Measurements from ENCODE around the gene GSDMA. TPM values are rescaled to one million over a fixed set of nuclear protein-coding genes. Genes with fewer than 3 reads are reported as not detected.
"Not testable (repeated sequence)": the region's sequence is repeated elsewhere in the genome, so short reads cannot be mapped to it uniquely, and the experiment has no call there.

Gene GSDMA
- polyA plus RNA-seq, 4 donors: 0.59 to 4.7 (median 2.4) TPM

DNA sequence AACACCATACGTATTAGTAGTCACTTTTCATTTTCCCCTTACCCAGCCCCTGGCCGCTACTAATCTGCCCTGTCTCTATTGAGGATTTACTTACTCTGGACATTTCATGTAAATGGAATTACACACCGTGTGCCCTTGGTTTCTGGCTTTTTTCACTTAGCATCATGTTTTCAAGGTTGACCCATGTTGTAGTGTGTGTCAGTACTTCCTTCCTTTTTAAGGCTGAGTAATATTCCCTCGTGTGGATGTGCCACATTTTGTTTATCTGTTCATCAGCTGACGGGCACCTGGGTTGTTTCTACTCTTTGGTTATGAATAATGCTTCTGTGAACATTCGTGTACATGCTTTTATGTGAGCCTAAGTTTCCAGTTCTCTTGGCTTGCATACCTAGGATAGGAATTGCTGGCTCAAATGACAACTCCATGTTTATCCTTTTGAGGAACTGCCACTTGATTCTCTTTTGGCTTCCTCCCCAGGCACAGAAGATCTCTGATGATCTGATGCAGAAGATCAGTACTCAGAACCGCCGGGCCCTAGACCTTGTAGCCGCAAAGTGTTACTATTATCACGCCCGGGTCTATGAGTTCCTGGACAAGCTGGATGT, 25.5 kb downstream of the GSDMA start:
- no peak for DNase-seq (ENCODE audit: low read depth in 4 of 4, low spot score in 3 of 4)

GRCh38 chr17:39994448-39994847, 31.6 kb downstream of the GSDMA start:
- no peak for DNase-seq (ENCODE audit: low read depth in 4 of 4, low spot score in 3 of 4)

- no peak for DNase-seq (ENCODE audit: low read depth in 4 of 4, low spot score in 3 of 4)
Observed at GRCh38 chr17:39995438-39995837, 32.6 kb downstream of the GSDMA start.

DNA sequence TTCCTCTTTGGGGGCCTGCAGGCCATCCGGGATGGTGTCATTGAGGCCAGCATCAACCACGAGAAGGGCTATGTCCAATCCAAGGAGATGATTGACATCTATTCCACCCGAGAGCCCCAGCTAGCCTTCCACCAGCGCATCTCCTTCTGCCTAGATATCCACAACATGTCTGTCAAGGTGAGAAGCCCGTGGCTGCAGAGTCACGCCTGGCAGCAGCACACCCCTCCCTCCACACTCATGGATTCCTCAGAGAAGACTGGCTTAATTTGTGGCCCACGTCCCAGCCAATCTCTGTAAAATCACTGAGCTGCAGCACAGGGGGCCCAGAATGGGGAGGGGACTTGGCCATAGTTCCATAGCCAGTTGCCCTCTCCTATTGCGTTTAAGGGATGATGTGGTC, 33.4 kb downstream of the GSDMA start:
- DNase-seq (ENCODE audit: low read depth in 4 of 4, low spot score in 3 of 4): no peak

GRCh38 chr17:39996800-39997199, 34.0 kb downstream of the GSDMA start:
- DNase-seq (ENCODE audit: low read depth in 4 of 4, low spot score in 3 of 4): no peak

- no peak for DNase-seq (ENCODE audit: low read depth in 4 of 4, low spot score in 3 of 4)
Observed at GRCh38 chr17:39997543-39997942, 34.7 kb downstream of the GSDMA start.

DNA sequence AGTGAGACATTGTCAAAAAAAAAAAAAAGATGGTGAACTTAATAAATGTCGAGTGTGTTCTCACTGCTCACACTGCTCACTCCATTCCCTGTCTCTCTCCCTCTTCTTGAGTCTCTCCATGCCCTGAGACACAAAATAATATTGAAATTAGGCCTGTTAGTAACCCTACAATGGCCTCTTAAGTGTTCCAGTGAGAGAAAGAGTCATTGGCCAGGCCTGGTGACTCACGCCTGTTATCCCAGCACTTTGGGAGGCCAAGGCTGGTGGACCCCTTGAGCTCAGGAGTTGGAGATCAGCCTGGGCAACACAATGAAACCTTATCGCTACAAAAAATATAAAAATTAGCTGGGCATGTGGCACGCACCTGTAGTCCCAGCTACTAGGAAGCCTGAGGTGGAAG, 36.3 kb downstream of the GSDMA start:
- no peak for DNase-seq (ENCODE audit: low read depth in 4 of 4, low spot score in 3 of 4)

- no peak for DNase-seq (ENCODE audit: low read depth in 4 of 4, low spot score in 3 of 4)
Observed at GRCh38 chr17:40000161-40000560, 37.4 kb downstream of the GSDMA start.

DNA sequence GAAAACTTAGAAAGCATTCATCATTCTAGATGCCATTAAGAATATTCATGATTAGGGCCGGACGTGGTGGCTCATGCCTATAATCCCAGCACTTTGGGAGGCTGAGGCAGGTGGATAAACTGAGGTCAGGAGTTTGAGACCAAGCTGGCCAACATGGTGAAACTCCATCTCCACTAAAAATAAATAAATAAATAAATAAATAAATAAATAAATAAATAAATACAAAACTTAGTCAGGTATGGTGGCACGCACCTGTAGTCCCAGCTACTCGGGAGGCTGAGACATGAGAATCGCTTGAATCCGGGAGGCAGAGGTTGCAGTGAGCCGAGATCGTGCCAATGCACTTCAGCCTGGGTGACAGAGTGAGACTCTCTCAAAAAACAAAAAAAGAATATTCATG, 38.5 kb downstream of the GSDMA start:
- not testable (repeated sequence) for DNase-seq (ENCODE audit: low read depth in 4 of 4, low spot score in 3 of 4)

- DNase-seq (ENCODE audit: low read depth in 4 of 4, low spot score in 3 of 4): no peak
Observed at GRCh38 chr17:40004072-40004471, 41.3 kb downstream of the GSDMA start.

- DNase-seq (ENCODE audit: low read depth in 4 of 4, low spot score in 3 of 4): no peak
Observed at GRCh38 chr17:40004712-40005111, 41.9 kb downstream of the GSDMA start.

DNA sequence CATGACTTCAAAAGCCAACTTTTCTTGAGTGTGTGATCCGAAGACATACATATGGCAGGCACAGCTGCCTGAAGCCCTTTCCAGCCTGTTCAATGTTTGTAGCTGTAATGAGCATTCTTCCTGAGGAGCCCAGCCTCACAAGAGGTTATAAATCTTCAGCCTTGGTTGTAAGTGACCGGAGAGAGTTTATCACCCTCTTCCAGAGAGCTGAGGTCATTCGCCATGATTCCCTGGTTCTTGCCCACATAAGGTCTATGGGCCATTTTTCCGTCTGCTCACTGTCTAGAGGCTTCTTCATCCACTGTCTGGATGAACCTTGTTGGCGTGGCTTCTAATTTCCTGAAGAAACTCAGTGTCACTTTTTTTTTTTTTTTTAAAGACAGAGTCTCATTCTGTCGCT, 42.7 kb downstream of the GSDMA start:
- DNase-seq (ENCODE audit: low read depth in 4 of 4, low spot score in 3 of 4): no peak

GRCh38 chr17:40010946-40011500, 48.2 kb downstream of the GSDMA start:
- DNase-seq (ENCODE audit: low read depth in 4 of 4, low spot score in 3 of 4): not testable (repeated sequence)

DNA sequence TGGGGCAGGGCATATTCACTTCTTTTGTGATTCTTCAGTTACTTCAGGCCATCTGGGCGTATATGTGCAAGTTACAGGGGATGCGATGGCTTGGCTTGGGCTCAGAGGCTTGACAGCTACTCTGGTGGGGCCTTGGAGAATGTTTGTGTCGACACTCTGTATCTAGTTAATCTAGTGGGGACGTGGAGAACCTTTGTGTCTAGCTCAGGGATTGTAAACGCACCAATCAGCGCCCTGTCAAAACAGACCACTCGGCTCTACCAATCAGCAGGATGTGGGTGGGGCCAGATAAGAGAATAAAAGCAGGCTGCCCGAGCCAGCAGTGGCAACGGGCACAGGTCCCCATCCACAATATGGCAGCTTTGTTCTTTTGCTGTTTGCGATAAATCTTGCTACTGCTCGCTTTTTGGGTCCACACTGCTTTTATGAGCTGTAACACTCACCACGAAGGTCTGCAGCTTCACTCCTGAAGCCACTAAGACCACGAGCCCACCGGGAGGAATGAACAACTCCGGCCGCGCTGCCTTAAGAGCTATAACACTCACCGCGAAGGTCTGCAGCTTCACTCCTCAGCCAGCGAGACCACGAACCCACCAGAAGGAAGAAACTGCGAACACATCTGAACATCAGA, 49.3 kb downstream of the GSDMA start:
- not testable (repeated sequence) for DNase-seq (ENCODE audit: low read depth in 4 of 4, low spot score in 3 of 4)

DNA sequence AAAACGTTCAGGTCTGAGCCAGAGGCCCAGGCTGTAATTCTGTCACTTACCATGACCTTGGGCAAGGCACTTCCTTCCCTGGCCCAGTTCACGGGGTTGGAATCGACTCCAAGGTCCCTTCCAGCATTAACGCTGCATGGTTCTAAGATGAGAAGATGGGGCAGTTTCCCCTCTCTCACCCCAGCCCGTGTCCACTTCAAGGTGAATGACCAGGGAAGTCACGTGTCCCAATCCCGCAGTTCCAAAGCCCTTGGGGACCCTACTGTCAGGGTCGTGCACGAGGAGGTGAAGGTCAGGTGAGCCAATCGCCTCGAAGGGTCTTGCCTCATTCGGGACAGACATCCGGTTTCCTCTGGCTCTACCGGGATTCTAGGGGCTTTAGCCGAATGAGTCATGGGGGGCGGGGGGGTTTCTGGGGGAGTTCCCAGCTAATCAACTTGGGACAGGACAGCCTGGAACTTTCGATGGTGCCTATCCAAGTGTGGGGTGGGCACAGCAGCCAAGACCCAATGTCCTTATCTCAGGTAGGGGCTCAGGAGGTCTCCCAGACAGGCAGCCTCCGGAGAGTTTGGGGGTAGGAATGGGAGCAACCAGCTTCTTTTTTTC, 51.7 kb downstream of the GSDMA start:
- DNase-seq (ENCODE audit: low read depth in 4 of 4, low spot score in 3 of 4): no peak

GRCh38 chr17:40015005-40015997, 52.5 kb downstream of the GSDMA start, which contains the start of gene CSF3:
CSF3 (plus strand) TSS chr17:40015440; CDS start chr17:40015475, 35 bp downstream.
- no peak for DNase-seq (ENCODE audit: low read depth in 4 of 4, low spot score in 3 of 4)

DNA sequence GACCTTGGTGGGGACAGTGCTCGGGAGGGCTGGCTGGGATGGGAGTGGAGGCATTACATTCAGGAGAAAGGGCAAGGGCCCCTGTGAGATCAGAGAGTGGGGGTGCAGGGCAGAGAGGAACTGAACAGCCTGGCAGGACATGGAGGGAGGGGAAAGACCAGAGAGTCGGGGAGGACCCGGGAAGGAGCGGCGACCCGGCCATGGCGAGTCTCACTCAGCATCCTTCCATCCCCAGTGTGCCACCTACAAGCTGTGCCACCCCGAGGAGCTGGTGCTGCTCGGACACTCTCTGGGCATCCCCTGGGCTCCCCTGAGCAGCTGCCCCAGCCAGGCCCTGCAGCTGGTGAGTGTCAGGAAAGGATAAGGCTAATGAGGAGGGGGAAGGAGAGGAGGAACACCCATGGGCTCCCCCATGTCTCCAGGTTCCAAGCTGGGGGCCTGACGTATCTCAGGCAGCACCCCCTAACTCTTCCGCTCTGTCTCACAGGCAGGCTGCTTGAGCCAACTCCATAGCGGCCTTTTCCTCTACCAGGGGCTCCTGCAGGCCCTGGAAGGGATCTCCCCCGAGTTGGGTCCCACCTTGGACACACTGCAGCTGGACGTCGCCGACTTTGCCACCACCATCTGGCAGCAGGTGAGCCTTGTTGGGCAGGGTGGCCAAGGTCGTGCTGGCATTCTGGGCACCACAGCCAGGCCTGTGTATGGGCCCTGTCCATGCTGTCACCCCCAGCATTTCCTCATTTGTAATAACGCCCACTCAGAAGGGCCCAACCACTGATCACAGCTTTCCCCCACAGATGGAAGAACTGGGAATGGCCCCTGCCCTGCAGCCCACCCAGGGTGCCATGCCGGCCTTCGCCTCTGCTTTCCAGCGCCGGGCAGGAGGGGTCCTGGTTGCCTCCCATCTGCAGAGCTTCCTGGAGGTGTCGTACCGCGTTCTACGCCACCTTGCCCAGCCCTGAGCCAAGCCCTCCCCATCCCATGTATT, 53.5 kb downstream of the GSDMA start:
- DNase-seq (ENCODE audit: low read depth in 4 of 4, low spot score in 3 of 4): no peak

GRCh38 chr17:40017422-40018080, 54.7 kb downstream of the GSDMA start:
- DNase-seq (ENCODE audit: low read depth in 4 of 4, low spot score in 3 of 4): no peak

Measured in right renal pelvis (tissue), 4 donors.